ENCODE measurements around the gene LTV1. TPM values are rescaled to one million over a fixed set of nuclear protein-coding genes. Genes with fewer than 3 reads are reported as not detected.
"Not testable (repeated sequence)": the region's sequence is repeated elsewhere in the genome, so short reads cannot be mapped to it uniquely, and the experiment has no call there.

LTV1 gene
- polyA plus RNA-seq, 1 experiment: 28.2 TPM

- no peak overlapping the region for H3K27ac ChIP-seq (ENCODE audit: low read depth, low read length)
- CTCF ChIA-PET: no interaction called here
- POLR2A ChIA-PET: no interaction called here
- DNase-seq (ENCODE audit: low read depth, low spot score): no peak
- H3K27me3 ChIP-seq (ENCODE audit: control insufficient read depth, insufficient read depth, low read length): no peaks in the 10 kb centered on the region
- no peaks in the 10 kb centered on the region for H3K9me3 ChIP-seq (ENCODE audit: control insufficient read depth, insufficient read depth, low read length)
- TF ChIP-seq, protein P1, sequence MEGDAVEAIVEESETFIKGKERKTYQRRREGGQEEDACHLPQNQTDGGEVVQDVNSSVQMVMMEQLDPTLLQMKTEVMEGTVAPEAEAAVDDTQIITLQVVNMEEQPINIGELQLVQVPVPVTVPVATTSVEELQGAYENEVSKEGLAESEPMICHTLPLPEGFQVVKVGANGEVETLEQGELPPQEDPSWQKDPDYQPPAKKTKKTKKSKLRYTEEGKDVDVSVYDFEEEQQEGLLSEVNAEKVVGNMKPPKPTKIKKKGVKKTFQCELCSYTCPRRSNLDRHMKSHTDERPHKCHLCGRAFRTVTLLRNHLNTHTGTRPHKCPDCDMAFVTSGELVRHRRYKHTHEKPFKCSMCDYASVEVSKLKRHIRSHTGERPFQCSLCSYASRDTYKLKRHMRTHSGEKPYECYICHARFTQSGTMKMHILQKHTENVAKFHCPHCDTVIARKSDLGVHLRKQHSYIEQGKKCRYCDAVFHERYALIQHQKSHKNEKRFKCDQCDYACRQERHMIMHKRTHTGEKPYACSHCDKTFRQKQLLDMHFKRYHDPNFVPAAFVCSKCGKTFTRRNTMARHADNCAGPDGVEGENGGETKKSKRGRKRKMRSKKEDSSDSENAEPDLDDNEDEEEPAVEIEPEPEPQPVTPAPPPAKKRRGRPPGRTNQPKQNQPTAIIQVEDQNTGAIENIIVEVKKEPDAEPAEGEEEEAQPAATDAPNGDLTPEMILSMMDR (IDR thresholded peaks at IDR 0.05; ENCODE audit: low read depth, low read length): no peak
- H3K4me3 ChIP-seq (ENCODE audit: low read depth, low read length): no peak overlapping the region
Observed at GRCh38 chr6:143857651-143858050, 14.5 kb downstream of the LTV1 start.

- TF ChIP-seq, protein P1 (IDR thresholded peaks at IDR 0.05; ENCODE audit: low read depth, low read length): no peak
- Histone ChIP-seq H3K27ac (ENCODE audit: low read depth, low read length) (no peak overlapping the region), H3K27me3 (ENCODE audit: control insufficient read depth, insufficient read depth, low read length) (no peaks in the 10 kb centered on the region), H3K4me3 (ENCODE audit: low read depth, low read length) (no peak overlapping the region), H3K9me3 (ENCODE audit: control insufficient read depth, insufficient read depth, low read length) (no peaks in the 10 kb centered on the region)
- ChIA-PET POLR2A (interaction anchor here (0.8 kb wide), 1 partner anchor 17 kb away, joined by 3 read pairs; the partner anchor contains the start of gene LTV1), CTCF (interaction anchor here (0.8 to 2.3 kb wide), 2 partner anchors 285 to 322 kb away, joined by 3 to 9 read pairs; no protein-coding TSS in a partner anchor)
- DNase-seq (ENCODE audit: low read depth, low spot score): no peak
Observed at GRCh38 chr6:143859891-143860660, 16.9 kb downstream of the LTV1 start.

DNA sequence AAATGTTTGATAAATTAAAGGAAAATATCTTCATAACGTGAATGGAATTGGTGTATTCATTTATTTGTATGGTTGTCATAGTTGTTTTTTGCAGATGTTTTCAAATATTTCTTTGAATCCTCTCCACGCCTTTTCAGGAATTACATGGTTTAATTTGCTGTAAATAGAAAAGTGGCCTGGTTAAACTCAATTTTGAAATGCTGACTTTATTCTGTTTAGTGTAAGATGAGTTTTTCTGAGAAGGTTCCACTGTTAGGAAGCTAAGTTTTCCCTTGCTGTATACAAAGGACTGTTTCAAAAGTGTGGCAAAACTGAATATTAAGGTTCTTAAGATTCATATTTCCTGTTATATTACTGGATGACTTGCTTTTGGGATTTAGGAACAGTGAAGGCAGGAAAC lies 20.6 kb downstream of the LTV1 start:
- Histone ChIP-seq H3K9me3 (ENCODE audit: control insufficient read depth, insufficient read depth, low read length) (no peaks in the 10 kb centered on the region; the same call in 1 of the 2 replicates), H3K4me3 (ENCODE audit: low read depth, low read length) (no peak overlapping the region), H3K27ac (ENCODE audit: low read depth, low read length) (no peak overlapping the region), H3K27me3 (ENCODE audit: control insufficient read depth, insufficient read depth, low read length) (no peaks in the 10 kb centered on the region)
- no peak for DNase-seq (ENCODE audit: low read depth, low spot score)
- ChIA-PET CTCF (interaction anchor here (0.8 kb wide), 1 partner anchor 75 kb away, joined by 3 read pairs; no protein-coding TSS in a partner anchor), POLR2A (no interaction called here)
- TF ChIP-seq, protein P1 (IDR thresholded peaks at IDR 0.05; ENCODE audit: low read depth, low read length): no peak

DNA sequence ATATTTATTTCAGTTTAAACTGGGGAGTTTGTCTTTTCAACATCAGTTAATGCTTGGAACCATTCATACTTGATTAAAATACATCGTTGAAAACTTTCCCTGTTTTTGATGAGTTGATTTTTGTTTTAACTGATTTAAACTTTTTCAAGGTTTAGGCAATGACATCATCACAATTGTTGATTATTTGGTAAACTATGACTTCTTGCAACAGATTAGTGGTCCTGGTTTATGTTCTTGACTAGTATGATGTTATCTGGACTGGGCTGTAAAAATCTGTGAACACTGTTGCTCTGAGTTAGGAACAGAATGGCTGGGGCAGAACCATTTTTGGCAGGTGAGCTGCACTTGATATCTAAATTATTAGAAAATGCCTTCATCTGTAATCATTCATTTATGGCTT lies 21.1 kb downstream of the LTV1 start, which contains the start of gene ZC2HC1B:
ZC2HC1B (plus strand) TSS at position 241 of the 400 bp plus-strand sequence; CDS start at position 307, 66 bp downstream.
- Histone ChIP-seq H3K27ac (ENCODE audit: low read depth, low read length) (no peak within 1 kb of the TSS), H3K4me3 (ENCODE audit: low read depth, low read length) (no peak within 1 kb of the TSS), H3K27me3 (ENCODE audit: control insufficient read depth, insufficient read depth, low read length) (no peaks in the 10 kb centered on the region), H3K9me3 (ENCODE audit: control insufficient read depth, insufficient read depth, low read length) (no peaks in the 10 kb centered on the region; the same call in 1 of the 2 replicates)
- ChIA-PET CTCF (no interaction called here), POLR2A (interaction anchor here (1.1 kb wide), 1 partner anchor 21 kb away, joined by 3 read pairs; the partner anchor contains the start of gene LTV1)
- TF ChIP-seq, protein P1 (IDR thresholded peaks at IDR 0.05; ENCODE audit: low read depth, low read length): no peak
- DNase-seq (ENCODE audit: low read depth, low spot score): no peak

- no peak for DNase-seq (ENCODE audit: low read depth, low spot score)
- CTCF ChIA-PET: no interaction called here
- Histone ChIP-seq H3K4me3 (ENCODE audit: low read depth, low read length) (no peak overlapping the region), H3K9me3 (ENCODE audit: control insufficient read depth, insufficient read depth, low read length) (no peaks in the 10 kb centered on the region; the same call in 1 of the 2 replicates), H3K27ac (ENCODE audit: low read depth, low read length) (no peak overlapping the region), H3K27me3 (ENCODE audit: control insufficient read depth, insufficient read depth, low read length) (no peaks in the 10 kb centered on the region)
- TF ChIP-seq, protein P1 (IDR thresholded peaks at IDR 0.05; ENCODE audit: low read depth, low read length): no peak
- POLR2A ChIA-PET: no interaction called here
Observed at GRCh38 chr6:143867236-143867635, 24.1 kb downstream of the LTV1 start.

DNA sequence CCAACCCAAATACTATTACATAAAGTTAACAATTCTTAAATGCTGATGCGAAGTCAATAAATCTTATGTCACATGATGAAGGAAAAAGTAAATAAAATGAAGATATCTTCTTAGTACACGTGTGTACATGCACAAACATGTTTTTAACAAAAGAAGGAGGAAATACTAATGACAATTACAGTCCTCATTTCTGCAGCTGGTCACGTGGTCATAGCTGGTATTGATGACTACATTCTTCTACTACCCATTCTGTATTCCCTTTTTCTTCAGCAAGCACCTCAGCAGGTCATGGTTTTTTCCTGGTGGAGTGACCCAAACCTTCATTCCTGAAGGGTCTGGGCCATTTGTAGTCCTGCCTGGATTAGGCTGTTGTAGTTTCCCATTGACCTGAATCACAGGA lies 25.7 kb downstream of the LTV1 start:
- H3K27ac ChIP-seq (ENCODE audit: low read depth, low read length): not testable (repeated sequence)

DNA sequence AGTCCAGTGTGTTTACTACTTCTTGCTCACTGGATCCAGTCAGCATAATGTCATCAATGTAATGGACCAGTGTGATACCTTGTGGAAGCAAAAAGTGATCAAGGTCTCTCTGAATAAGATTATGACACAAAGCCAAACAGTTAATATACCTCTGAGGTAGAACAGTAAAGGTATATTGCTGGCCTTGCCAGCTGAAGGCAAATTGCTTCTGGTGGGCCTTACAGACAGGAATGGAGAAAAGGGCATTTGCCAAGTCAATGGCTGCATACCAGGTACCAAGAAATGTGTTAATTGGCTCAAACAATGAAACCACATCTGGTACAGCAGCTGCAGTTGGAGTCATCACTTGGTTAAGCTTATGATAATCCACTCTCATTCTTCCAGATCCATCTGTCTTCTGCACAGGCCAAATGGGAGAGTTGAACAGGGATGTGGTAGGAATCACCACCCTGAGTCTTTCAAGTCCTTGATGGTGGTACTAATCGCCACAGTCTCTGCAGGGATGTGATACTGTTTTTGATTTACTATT lies 28.1 kb downstream of the LTV1 start:
- POLR2A ChIA-PET; DNase-seq (ENCODE audit: low read depth, low spot score); H3K27ac ChIP-seq (ENCODE audit: low read depth, low read length); H3K27me3 ChIP-seq (ENCODE audit: control insufficient read depth, insufficient read depth, low read length); H3K9me3 ChIP-seq (ENCODE audit: control insufficient read depth, insufficient read depth, low read length); CTCF ChIA-PET; H3K4me3 ChIP-seq (ENCODE audit: low read depth, low read length): not testable (repeated sequence)

More for the DNA sequence above, 25.7 kb downstream of the LTV1 start:
- CTCF ChIA-PET; H3K9me3 ChIP-seq (ENCODE audit: control insufficient read depth, insufficient read depth, low read length); H3K27me3 ChIP-seq (ENCODE audit: control insufficient read depth, insufficient read depth, low read length); POLR2A ChIA-PET; H3K4me3 ChIP-seq (ENCODE audit: low read depth, low read length); DNase-seq (ENCODE audit: low read depth, low spot score): not testable (repeated sequence)

Data from AG04450 (cell line).